ENCODE results near the gene ERO1B. TPM values are rescaled to one million over a fixed set of nuclear protein-coding genes. Genes with fewer than 3 reads are reported as not detected.

ERO1B gene
- total RNA-seq, 1 donor from 2014 or later, result 5.1 TPM

GRCh38 chr1:236269439-236269838 lies 12.3 kb downstream of the ERO1B start:
- no peaks in the 10 kb centered on the region for H3K27me3 ChIP-seq
- H3K4me1 ChIP-seq, result no peaks in the 10 kb centered on the region
- intact Hi-C loops (cut with DNase I), result no loop called here

GRCh38 chr1:236261898-236262297 lies 19.9 kb downstream of the ERO1B start:
- Histone ChIP-seq H3K27ac (no peak overlapping the region), H3K27me3 (no peaks in the 10 kb centered on the region), H3K4me1 (no peaks in the 10 kb centered on the region), H3K36me3 (peaks cover 3 to 15% of the 10 kb centered on the region in 2 donors), H3K4me3 (no peak overlapping the region), H3K9me3 (peaks cover 17 to 46% of the 10 kb centered on the region in 2 donors)
- intact Hi-C loops (cut with DNase I), result no loop called here
- no peak for TF ChIP-seq CTCF (IDR thresholded peaks at IDR 0.05)
- no peak for DNase-seq (ENCODE audit: low spot score in 2 of 2)

More at GRCh38 chr1:236269439-236269838, 12.3 kb downstream of the ERO1B start:
- no peak overlapping the region for H3K4me3 ChIP-seq
- no peaks in the 10 kb centered on the region for H3K9me3 ChIP-seq
- TF ChIP-seq CTCF (IDR thresholded peaks at IDR 0.05), result no peak
- peaks cover 0 to 17% of the 10 kb centered on the region in 2 donors for H3K36me3 ChIP-seq
- H3K27ac ChIP-seq, result no peak overlapping the region
- no peak for DNase-seq (ENCODE audit: low spot score in 2 of 2)

GRCh38 chr1:236261033-236261432 lies 20.7 kb downstream of the ERO1B start:
- Histone ChIP-seq H3K27ac (no peak overlapping the region), H3K4me1 (no peaks in the 10 kb centered on the region), H3K4me3 (no peak overlapping the region), H3K9me3 (peaks cover 17 to 46% of the 10 kb centered on the region in 2 donors), H3K36me3 (peaks cover 3 to 19% of the 10 kb centered on the region in 2 donors), H3K27me3 (no peaks in the 10 kb centered on the region)
- no peak for TF ChIP-seq CTCF (IDR thresholded peaks at IDR 0.05)
- DNase-seq (ENCODE audit: low spot score in 2 of 2), result no peak
- intact Hi-C loops (cut with DNase I), result no loop called here

- H3K4me1 ChIP-seq, result no peaks in the 10 kb centered on the region
- H3K27me3 ChIP-seq, result no peaks in the 10 kb centered on the region
- intact Hi-C loops (cut with DNase I), result no loop called here
- no peak overlapping the region for H3K27ac ChIP-seq
- no peak for DNase-seq (ENCODE audit: low spot score in 2 of 2)
- H3K9me3 ChIP-seq, result peaks cover 17 to 46% of the 10 kb centered on the region in 2 donors
- H3K36me3 ChIP-seq, result peaks cover 3 to 20% of the 10 kb centered on the region in 2 donors
- H3K4me3 ChIP-seq, result no peak overlapping the region
- no peak for TF ChIP-seq CTCF (IDR thresholded peaks at IDR 0.05)
Observed at GRCh38 chr1:236259043-236259442, 22.7 kb downstream of the ERO1B start.

GRCh38 chr1:236258114-236258622 lies 23.6 kb downstream of the ERO1B start:
- Histone ChIP-seq H3K9me3 (peaks cover 17 to 46% of the 10 kb centered on the region in 2 donors), H3K27me3 (no peaks in the 10 kb centered on the region), H3K27ac (no peak overlapping the region), H3K4me3 (no peak overlapping the region), H3K4me1 (no peaks in the 10 kb centered on the region), H3K36me3 (peaks cover 3 to 20% of the 10 kb centered on the region in 2 donors)
- intact Hi-C loops (cut with DNase I), result no loop called here
- DNase-seq (ENCODE audit: low spot score in 2 of 2), result no peak
- no peak for TF ChIP-seq CTCF (IDR thresholded peaks at IDR 0.05)

GRCh38 chr1:236257216-236257615 lies 24.5 kb downstream of the ERO1B start:
- no peaks in the 10 kb centered on the region for H3K4me1 ChIP-seq
- no peak overlapping the region for H3K4me3 ChIP-seq
- H3K27ac ChIP-seq, result no peak overlapping the region
- no peak for DNase-seq (ENCODE audit: low spot score in 2 of 2)
- H3K27me3 ChIP-seq, result no peaks in the 10 kb centered on the region
- peaks cover 0 to 11% of the 10 kb centered on the region in 2 donors for H3K36me3 ChIP-seq
- TF ChIP-seq CTCF (IDR thresholded peaks at IDR 0.05), result no peak
- intact Hi-C loops (cut with DNase I), result no loop called here
- H3K9me3 ChIP-seq, result peaks cover 17 to 41% of the 10 kb centered on the region in 2 donors

Measured in ascending aorta (tissue), 2 donors.